SK-N-DZ (cell line): ENCODE data around the gene TP53.
"Not testable (repeated sequence)": the region's sequence is repeated elsewhere in the genome, so short reads cannot be mapped to it uniquely, and the experiment has no call there.

ENCODE experiments used
- DNase-seq: peaks from one replicate; pipeline ENCODE4 v3.0.0-alpha.2; 2015; ENCODE audit warnings: low spot score

The TP53 gene

DNA sequence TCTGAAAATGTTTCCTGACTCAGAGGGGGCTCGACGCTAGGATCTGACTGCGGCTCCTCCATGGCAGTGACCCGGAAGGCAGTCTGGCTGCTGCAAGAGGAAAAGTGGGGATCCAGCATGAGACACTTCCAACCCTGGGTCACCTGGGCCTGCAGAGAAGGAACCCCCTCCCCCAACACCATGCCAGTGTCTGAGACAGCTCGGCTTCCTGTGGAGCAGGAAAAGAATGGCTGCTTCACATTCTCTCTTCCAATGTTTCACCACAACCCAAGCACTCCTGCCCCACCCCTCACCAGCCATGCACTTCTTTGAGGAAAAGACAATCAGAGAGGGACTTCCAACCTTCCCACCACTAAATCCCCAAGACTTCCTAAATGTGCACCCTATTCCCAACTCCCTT is 10.8 kb downstream of the TP53 start:
- no peak for DNase-seq

DNA sequence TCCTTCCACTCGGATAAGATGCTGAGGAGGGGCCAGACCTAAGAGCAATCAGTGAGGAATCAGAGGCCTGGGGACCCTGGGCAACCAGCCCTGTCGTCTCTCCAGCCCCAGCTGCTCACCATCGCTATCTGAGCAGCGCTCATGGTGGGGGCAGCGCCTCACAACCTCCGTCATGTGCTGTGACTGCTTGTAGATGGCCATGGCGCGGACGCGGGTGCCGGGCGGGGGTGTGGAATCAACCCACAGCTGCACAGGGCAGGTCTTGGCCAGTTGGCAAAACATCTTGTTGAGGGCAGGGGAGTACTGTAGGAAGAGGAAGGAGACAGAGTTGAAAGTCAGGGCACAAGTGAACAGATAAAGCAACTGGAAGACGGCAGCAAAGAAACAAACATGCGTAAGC is 12.4 kb downstream of the TP53 start:
- DNase-seq, result no peak

DNA sequence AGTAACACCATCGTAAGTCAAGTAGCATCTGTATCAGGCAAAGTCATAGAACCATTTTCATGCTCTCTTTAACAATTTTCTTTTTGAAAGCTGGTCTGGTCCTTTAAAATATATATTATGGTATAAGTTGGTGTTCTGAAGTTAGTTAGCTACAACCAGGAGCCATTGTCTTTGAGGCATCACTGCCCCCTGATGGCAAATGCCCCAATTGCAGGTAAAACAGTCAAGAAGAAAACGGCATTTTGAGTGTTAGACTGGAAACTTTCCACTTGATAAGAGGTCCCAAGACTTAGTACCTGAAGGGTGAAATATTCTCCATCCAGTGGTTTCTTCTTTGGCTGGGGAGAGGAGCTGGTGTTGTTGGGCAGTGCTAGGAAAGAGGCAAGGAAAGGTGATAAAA is 14.1 kb downstream of the TP53 start:
- DNase-seq, result no peak

DNA sequence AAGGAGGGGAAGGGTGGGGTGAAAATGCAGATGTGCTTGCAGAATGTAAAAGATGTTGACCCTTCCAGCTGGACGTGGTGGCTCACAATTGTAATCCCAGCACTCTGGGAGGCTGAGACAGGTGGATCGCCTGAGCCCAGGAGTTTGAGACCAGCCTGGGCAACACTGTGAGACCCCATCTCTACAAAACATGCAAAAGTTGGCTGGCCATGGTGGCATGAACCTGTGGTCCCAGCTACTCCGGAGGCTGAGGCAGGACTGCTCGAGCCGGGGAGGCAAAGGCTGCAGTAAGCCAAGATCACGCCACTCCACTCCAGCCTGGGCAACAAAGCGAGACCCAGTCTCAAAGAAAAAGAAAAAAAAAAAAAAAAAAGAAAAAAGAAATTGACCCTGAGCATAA is 18.8 kb downstream of the TP53 start:
- DNase-seq, result no peak

DNA sequence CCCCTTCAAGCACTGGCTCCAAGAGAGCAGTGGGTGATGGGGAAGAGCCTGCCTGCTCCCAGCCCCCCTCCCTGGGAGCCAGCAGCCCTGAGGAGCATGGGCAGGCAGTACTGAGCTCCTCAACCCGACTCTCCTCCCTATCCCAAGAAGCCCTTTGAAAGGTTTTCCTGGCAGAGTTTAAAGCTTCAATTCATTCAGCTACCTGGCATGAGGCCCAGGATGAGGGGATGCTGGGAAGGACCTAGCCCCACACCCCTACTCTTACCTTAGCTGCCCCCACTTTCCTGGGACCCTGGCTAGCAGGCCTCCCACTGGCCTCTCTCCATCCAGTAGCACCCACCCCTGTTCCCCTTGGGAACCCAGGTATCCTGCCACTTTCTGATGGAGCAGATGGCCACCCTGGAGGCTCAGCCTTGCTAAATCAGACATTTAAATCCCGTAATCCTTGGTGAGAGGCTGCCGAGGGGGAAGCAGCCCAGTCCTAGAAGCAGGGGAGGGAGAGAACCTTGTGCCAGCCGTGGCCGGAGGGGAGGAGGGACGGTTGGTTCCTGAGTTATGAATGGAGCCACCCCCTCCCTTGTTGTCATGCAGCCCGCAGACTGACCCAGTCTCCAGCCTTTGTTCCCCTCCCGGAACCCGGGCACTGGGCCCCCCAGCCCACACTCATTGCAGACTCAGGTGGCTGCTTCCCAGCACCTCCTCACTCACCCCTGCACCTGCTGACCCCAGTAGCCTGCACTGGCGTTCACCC is 19.5 kb downstream of the TP53 start:
- DNase-seq, result no peak

DNA sequence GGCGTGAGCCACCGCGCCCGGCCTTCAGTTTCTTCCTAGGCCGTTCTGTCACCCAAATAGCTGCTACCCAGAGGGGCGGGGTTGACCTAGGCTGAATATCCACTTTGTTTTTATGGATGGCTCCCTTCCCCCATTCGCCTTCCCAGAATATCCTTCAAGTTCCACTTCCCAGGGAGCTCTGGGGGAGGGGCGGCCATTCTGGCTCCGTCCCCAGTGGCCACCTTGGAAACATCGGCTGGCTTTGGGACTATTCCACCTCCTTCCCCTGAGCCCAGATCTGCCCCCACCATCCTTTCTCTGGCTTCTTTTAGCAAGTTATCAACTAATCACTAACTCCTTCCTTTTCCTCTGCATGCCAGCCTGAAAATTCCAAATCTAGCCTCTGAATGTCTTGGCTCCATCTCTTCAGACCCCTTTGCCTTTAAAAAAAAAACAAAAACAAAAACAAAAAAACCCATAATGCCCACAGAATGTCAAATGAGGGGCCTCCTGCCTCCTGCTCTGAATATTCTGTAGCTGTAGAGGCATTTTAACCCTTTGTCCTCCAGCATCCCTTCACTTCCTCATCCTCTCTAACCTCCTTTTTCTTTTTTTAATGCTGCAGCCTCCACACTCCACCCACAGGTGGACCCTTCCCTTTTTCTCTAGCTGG is 30.2 kb downstream of the TP53 start:
- DNase-seq, result peak; percentile 47

DNA sequence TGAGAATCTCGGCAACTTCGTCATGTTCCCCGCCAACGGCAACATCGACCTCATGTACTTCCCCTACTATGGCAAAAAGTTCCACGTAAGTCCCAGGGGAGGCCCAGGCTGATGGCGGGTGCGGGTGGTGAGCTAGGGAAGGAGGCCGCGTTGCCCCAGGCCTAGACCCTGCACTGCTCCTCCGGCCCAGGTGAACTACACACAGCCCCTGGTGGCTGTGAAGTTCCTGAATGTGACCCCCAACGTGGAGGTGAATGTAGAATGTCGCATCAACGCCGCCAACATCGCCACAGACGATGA is 31.8 kb downstream of the TP53 start:
- DNase-seq, result no peak

DNA sequence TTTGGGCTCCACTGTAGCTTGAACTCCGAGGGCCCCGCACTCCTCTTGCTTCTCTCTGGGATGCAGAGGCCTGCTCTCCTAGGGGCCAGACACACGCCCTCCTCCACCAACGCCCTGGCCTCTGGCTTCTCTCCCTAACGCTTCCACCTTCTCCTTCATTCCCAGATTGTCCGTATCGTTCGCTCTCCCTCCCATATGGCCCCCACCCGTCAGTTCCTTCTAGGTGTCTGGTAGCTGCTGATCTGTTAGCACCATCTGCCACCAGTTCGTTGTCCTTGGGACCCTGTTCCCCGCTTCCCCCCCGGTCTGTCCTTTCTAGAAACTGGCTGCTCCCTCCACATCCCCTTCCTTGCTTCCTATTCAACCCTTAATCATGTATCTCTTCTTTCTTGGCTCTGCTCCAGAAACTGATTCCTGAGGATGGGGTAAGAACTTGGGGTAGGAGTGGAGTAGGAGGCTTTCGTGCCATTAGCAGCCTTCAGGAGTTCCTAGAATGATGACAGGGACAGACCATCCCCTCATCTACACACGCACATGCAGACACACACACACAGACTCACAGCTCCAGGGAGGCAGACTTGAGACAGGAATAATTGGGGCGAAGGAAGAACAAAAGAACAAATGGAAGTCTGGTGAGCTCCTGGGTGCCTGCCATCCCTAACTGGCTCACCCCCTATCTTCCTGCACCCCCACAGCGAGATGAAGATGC is 32.3 kb downstream of the TP53 start:
- DNase-seq, result no peak

DNA sequence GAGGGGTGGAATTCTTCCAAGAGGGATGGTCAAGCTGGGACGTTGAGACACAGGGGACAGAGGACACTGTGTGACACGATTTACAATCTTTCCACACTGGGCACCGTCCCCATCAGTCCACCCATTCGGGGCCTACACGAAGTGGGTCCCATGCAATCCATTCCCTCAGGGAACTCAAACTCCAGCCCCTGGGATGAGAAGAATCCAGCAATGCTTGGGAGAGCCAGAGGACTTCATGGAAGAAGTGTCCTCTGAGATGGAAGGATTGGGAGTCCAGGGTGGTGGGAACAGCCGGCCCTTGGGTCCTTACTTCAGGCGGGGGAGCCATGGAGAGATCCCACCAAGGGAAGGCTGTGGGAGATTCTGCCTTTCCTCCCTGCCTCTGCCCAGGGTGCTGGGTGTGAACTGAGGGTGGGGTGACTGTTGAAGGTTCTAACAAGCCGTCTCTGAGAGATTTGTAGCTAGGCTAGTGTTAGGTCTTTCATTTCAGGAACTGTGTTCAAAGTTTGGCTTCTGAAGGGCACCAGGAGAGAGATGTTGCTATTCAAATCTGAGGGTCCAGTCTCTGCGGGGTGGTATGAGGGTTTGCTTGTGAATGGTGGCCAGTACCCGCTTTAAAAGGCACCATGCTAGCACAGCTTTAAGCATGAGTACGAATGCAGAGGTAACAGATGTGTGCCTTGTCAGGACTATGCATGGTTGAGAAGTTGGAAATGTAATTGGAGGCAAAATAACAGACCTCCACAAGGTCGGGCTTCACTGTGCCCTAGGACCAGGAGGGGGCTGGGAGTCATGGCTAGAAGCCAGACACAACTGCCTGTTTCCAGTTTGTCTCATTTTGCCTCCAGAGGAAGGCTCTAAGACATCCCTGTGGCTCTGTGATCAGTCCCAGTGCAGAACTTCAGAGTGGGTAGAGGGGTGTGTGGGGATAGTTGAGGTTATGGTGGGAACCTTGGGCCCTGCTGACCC is 34.6 kb downstream of the TP53 start:
- no peak for DNase-seq

DNA sequence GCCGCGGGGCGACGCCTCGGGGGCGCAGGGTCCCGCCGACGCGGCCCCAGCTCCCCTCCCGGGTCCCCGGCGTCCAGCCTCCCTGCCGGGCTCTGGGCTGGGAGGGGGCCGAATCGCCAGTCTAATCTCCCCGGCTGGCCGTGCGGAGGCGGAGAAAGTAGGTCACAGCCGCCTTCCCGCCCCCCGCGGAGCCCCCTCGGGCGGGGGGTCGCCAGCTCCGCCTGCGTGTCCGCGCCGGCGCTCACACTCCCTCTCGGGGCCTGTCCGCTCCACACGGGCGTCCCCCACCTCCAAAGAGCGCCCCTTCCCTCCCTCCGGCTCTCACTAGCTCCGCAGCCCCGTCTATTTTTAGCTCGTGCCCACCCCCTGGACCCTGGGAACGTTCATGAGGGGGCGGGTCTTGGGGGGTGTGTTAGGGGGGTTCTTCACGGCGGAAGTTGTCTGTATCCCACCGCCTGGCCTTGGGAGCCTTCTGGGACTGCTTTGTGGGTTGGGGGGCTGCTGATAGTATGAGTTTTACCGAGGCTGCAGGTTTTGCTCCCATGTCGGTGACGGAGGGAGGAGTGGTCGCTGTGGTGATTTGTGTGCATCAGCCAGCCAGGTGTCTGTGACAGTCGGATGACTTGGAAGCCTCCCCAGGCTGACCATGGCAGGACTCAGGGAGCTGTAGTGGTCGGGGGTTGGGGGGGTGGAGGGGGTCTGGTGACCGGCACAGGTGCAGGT is 35.5 kb downstream of the TP53 start:
- peak; percentile 46 for DNase-seq

DNA sequence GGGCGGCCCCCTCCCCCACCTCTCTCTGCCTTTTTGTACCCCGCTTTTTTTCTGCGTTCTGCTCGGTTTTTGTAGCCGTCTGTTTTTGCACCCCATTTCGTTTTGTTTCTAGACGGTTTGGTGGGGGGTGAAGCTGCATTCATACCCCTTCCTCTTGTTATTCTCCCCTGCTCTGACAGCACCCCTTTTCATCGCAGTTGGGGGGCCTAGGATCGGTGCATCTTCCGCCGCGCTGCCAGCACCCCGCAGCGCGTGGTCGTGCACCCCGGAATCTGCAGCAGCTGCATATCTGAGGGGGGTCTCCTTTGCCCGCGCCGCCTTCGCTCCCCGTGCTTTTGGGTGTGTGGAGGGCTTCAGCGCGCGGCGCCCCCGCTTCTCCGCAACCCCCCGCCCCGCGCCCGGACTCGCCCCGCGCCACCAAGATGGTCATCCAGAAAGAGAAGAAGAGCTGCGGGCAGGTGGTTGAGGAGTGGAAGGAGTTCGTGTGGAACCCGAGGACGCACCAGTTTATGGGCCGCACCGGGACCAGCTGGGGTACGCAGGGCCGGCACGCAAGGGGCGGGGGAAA is 36.1 kb downstream of the TP53 start:
- no peak for DNase-seq

DNA sequence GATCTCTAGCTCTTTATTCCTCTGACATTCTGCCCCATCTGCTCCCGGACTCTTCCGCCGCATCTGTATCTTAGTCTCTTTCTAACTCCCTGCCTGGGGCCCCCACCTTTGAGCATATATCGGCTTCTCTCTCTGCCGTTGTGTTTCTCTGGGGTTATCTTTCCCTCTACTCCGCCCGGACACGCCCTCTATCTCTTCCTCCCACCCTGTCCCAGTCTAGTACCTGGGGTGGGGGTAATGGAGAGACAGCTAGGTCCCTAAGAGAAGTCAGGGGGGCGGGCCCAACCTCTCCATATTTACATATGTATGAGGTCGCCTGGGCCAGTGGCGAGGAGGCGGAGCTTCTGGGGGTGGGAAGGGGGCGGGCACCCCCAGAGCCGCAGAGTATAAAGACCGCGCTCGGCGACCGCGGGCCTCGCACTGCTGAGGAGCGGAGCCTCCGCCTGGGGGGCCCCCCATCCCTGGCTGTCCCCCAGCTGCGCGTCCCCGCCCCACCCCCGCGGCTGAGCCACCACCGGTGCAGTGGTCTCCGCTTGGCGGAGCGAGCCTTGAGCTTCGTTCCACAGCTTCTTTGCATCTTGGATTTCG is 36.7 kb downstream of the TP53 start, which contains the start of gene ATP1B2:
Gene ATP1B2, plus strand, starts transcription at position 418 of the 588 bp plus-strand sequence. CDS start 593 bp downstream, outside the sequence.
- peak; percentile 96 for DNase-seq

DNA sequence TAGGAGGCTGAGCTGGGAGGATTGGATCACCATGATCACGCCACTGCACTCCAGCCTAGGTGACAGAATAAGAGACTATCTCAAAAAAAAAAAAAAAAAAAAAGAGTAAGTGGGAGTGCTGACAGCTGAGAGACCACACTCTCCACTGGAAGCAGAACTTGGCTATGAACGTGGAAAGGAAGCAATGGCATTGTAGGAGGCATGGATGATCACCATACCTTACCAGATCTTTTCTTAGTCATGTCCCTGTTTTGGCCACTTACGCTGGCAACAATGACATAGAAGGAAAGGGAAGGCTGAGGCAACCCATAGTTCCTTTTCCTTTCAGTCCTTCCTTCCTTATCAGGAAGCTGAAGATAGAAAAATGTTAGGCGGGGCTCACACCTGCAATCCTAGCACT is 40.3 kb downstream of the TP53 start:
- no peak for DNase-seq

DNA sequence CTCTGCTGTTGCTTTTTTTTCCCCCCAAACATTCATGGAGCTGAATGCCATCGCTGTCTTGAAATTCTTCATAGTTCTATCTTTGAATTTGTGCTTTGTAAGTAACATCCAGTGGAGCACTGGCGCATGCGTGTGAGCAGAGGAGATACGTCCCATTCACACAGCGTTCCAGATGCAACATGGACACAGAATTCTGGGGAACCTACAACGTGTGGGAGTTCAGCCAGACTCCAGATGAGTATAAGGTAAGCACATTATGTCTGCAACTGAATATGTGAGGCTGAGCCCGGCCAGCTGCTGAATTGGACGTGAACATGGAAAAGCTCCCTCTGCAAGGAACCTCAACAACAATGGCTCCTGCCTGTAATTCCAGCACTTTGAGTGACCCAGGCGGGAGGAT is 40.8 kb downstream of the TP53 start:
- no peak for DNase-seq

DNA sequence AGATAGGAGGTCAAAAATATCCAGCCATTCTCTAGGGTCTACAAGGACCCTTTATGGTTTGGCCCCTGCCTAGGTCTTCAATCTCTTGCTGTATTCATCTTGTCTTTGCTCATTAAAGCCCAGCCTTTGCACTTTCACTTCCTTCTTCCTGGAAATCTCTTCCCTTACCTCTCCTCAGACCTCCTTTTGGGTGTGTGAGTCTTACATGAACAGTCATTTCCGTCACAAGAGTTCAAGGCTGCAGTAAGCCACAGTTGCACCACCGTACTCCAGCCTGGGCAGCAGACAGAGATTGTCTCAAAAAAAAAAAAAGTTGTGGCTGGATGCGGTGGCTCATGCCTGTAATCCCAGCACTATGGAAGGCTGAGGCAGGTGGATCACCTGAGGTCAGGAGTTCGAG is 42.5 kb downstream of the TP53 start:
- no peak for DNase-seq

DNA sequence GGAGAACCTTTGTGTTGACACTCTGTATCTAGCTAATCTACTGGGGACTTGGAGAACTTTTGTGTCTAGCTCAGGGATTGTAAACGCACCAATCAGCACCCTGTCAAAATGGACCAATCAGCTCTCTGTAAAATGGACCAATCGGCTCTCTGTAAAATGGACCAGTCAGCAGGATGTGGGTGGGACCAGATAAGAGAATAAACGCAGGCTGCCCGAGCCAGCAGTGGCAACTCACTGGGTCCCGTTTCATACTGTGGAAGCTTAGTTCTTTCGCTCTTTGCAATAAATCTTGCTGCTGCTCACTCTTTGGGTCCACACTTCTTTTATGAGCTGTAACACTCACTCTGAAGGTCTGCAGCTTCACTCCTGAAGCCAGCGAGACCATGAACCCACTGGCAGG is 45.7 kb downstream of the TP53 start:
- DNase-seq, result not testable (repeated sequence)

DNA sequence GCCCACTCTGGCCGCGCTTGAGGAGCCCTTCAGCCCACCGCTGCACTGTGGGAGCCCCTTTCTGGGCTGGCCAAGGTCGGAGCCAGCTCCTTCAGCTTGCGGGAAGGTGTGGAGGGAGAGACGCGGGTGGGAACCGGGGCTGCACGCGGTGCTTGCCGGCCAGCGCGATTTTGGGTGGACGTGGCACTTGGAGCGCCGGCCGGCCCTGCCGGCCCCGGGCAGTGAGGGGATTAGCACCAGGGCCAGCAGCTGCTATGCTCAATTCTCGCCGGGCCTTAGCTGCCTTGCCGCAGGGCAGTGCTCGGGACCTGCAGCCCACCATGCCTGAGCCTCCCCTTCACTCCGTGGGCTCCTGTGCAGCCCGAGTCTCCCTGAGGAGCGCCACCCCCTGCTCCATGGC is 46.5 kb downstream of the TP53 start:
- no peak for DNase-seq

DNA sequence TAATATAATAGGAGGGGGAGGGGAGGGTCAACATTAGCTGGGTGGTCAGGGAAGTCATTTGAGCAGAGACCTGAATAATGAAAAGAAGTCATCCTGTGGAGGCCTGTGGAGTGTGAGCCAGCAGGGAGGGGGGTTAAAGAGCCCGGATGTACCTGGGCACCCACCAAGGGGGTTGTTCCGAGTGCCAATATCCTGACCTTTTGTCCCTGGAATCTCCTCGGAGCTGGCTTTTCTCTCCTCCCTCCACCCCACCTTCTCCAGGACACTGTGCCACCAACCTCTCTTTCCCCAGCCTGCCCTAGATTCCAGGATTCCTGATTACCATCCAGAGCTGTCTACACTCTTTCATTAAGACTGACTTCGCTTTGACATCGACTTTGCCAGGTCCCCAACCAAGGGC is 51.1 kb downstream of the TP53 start:
- DNase-seq, result no peak

DNA sequence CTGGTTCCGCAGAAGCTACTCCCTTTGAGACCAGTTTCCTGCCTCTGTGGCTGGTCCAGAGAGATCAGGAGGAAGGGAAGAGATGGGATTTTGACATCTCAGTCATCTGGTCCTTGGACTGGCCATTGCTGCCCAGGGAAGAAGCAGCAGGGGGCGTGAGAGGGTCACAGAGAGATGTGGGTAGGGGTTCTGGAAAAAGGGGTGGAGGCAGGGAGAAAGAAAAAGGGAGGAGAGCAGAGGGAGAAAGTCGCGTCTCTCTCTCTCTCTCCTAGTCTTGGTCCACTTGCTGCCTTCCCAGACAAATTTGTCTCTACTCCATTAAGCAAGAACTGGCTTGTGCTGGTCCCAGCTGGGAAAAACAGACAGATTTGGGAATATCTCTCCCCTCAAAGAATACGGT is 52.9 kb downstream of the TP53 start:
- peak; percentile 83 for DNase-seq

DNA sequence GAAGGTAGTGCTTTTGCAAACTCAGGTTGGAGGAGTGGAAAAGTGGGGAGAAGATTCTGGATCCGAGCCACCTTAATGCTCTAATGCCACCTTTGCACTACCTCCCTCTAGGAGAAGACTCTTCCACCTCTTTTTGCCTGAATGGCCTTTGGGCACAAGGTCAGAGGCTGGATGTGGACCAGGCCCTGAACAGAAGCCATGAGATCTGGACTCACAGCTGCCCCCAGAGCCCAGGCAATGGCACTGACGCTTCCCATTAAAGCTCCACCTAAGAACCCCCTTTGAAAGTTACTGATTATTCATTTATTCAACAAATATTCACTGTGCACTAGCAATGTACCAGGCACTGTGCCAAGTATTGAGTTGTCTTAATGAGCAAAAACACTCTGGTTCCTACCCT is 54.2 kb downstream of the TP53 start:
- no peak for DNase-seq
